ENCODE results near the gene SHISA2.

Gene SHISA2

GRCh38 chr13:26012995-26013394, 38.8 kb downstream of the SHISA2 start:
- peak overlapping the region; percentile 91 for H3K4me2 ChIP-seq

GRCh38 chr13:26011996-26012821, 39.6 kb downstream of the SHISA2 start:
- Histone ChIP-seq H4K20me1 (no peaks in the 10 kb centered on the region), H3K9me3 (peaks cover 7% of the 10 kb centered on the region), H3K9ac (peak overlapping the region; percentile 69), H3K36me3 (no peaks in the 10 kb centered on the region), H3K4me1 (peaks cover 54% of the 10 kb centered on the region), H3K4me3 (peak overlapping the region; percentile 65), H3K27ac (peak overlapping the region; percentile 81), H3K27me3 (no peaks in the 10 kb centered on the region), H3K4me2 (peak overlapping the region; percentile 91)
- TF ChIP-seq Cebpa-rat (IDR thresholded peaks at IDR 0.05), result no peak

More at GRCh38 chr13:26012995-26013394, 38.8 kb downstream of the SHISA2 start:
- H3K9ac ChIP-seq, result no peak overlapping the region
- H3K9me3 ChIP-seq, result peaks cover 7% of the 10 kb centered on the region
- H4K20me1 ChIP-seq, result no peaks in the 10 kb centered on the region
- H3K4me3 ChIP-seq, result peak overlapping the region; percentile 65
- H3K27ac ChIP-seq, result no peak overlapping the region
- no peaks in the 10 kb centered on the region for H3K27me3 ChIP-seq
- peaks cover 54% of the 10 kb centered on the region for H3K4me1 ChIP-seq
- no peaks in the 10 kb centered on the region for H3K36me3 ChIP-seq
- TF ChIP-seq Cebpa-rat (IDR thresholded peaks at IDR 0.05), result no peak

- H3K27ac ChIP-seq, result no peak overlapping the region
- H3K4me2 ChIP-seq, result peak overlapping the region; percentile 91; the same call in 1 of the 2 replicates
- H3K36me3 ChIP-seq, result no peaks in the 10 kb centered on the region
- no peak for TF ChIP-seq Cebpa-rat (IDR thresholded peaks at IDR 0.05)
- no peaks in the 10 kb centered on the region for H4K20me1 ChIP-seq
- peaks cover 7% of the 10 kb centered on the region for H3K9me3 ChIP-seq
- H3K4me3 ChIP-seq, result no peak overlapping the region
- H3K27me3 ChIP-seq, result no peaks in the 10 kb centered on the region
- H3K9ac ChIP-seq, result no peak overlapping the region
- H3K4me1 ChIP-seq, result peaks cover 44% of the 10 kb centered on the region
These were observed 40.6 kb downstream of the SHISA2 start for GRCh38 chr13:26011208-26011573.

GRCh38 chr13:26010487-26011207, 41.2 kb downstream of the SHISA2 start:
- Histone ChIP-seq H3K27ac (no peak overlapping the region), H3K4me3 (no peak overlapping the region), H3K27me3 (no peaks in the 10 kb centered on the region), H3K4me1 (peaks cover 38% of the 10 kb centered on the region), H3K9me3 (peaks cover 8% of the 10 kb centered on the region), H3K36me3 (no peaks in the 10 kb centered on the region), H3K4me2 (peak overlapping the region; percentile 91; the same call in 1 of the 2 replicates), H3K9ac (no peak overlapping the region), H4K20me1 (no peaks in the 10 kb centered on the region)
- no peak for TF ChIP-seq Cebpa-rat (IDR thresholded peaks at IDR 0.05)

GRCh38 chr13:26007261-26008125, 44.3 kb downstream of the SHISA2 start:
- Histone ChIP-seq H3K9ac (no peak overlapping the region), H3K4me3 (no peak overlapping the region), H3K4me2 (peak overlapping the region; percentile 3; the same call in 1 of the 2 replicates), H3K4me1 (peaks cover 21% of the 10 kb centered on the region), H3K27me3 (no peaks in the 10 kb centered on the region), H3K9me3 (peaks cover 15% of the 10 kb centered on the region), H3K36me3 (no peaks in the 10 kb centered on the region), H3K27ac (no peak overlapping the region), H4K20me1 (no peaks in the 10 kb centered on the region)
- TF ChIP-seq Cebpa-rat (IDR thresholded peaks at IDR 0.05), result no peak
